OCI-LY7 (cell line): ENCODE measurements around the gene TM9SF3. TPM values are rescaled to one million over a fixed set of nuclear protein-coding genes. Genes with fewer than 3 reads are reported as not detected.

ENCODE experiments used
- BruUV-seq: library from RNA; stranded (reverse); fragments of 400-500 nt; replicated peaks from 2 replicates; lab custom pipeline; 2021; lab: Mats Ljungman, UMichigan
- CTCF ChIA-PET: fragments of 300-600 bp; sonication (Branson Sonifier 250); formaldehyde crosslinking; loops from one replicate; lab custom pipeline; 2022; ENCODE audit warnings: antibody characterized with exemption; ENCODE audit not compliant: unreplicated experiment; lab: Charles Lee
- POLR2A ChIA-PET: fragments of 300-600 bp; sonication (Branson Sonifier 250); formaldehyde crosslinking; loops from one replicate; lab custom pipeline; 2022; ENCODE audit warnings: antibody characterized with exemption; lab: Charles Lee
- DNase-seq: peaks from one replicate; pipeline ENCODE4 v3.0.0-alpha.2; 2015; ENCODE audit warnings: low spot score
- H2AFZ ChIP-seq: fragments of 200-600 bp; sonication (generic), shearing (Covaris generic); 2 replicates; pipeline ENCODE4 v1.6.1; 2014; ENCODE audit warnings: mild to moderate bottlenecking, antibody characterized with exemption, low read length, moderate library complexity
- H3K27ac ChIP-seq: fragments of 200-600 bp; sonication (generic); 2 replicates; pipeline ENCODE4 v1.5.1; 2014; ENCODE audit warnings: mixed run types, low read depth, mild to moderate bottlenecking, moderate library complexity, low read length, inconsistent platforms; ENCODE audit not compliant: poor library complexity, severe bottlenecking
- H3K36me3 ChIP-seq: fragments of 200-600 bp; sonication (generic); 2 replicates; pipeline ENCODE4 v1.6.1; 2014; ENCODE audit warnings: mild to moderate bottlenecking, antibody characterized with exemption, low read length, moderate library complexity, mixed read lengths; ENCODE audit not compliant: insufficient read depth
- H3K4me1 ChIP-seq: fragments of 200-600 bp; sonication (generic); 2 replicates; pipeline ENCODE4 v1.5.1; 2014; ENCODE audit warnings: mild to moderate bottlenecking, low read length; ENCODE audit not compliant: insufficient read depth, poor library complexity, severe bottlenecking
- H3K4me2 ChIP-seq: fragments of 200-600 bp; sonication (generic); 2 replicates; pipeline ENCODE4 v1.6.1; 2014; ENCODE audit warnings: mild to moderate bottlenecking, low read length
- H3K4me3 ChIP-seq: fragments of 200-600 bp; sonication (generic); 2 replicates; pipeline ENCODE4 v1.5.1; 2014; ENCODE audit warnings: mild to moderate bottlenecking, low read depth, low read length; ENCODE audit not compliant: poor library complexity, severe bottlenecking
- H3K79me2 ChIP-seq: fragments of 200-600 bp; sonication (generic); 2 replicates; pipeline ENCODE4 v1.6.1; 2016; ENCODE audit warnings: low read depth, mild to moderate bottlenecking, low read length, moderate library complexity, mixed read lengths; ENCODE audit not compliant: insufficient read depth
- H3K9me2 ChIP-seq: fragments of 200-600 bp; sonication (generic); 2 replicates; pipeline ENCODE4 v1.6.1; 2016; ENCODE audit warnings: mild to moderate bottlenecking, low read length, mixed read lengths; ENCODE audit not compliant: insufficient read depth
- H3K9me3 ChIP-seq: fragments of 200-600 bp; sonication (generic); 2 replicates; pipeline ENCODE4 v1.6.1; 2014; ENCODE audit warnings: mild to moderate bottlenecking, mixed run types, low read length, mixed read lengths
- H4K20me1 ChIP-seq: fragments of 200-600 bp; sonication (generic); 2 replicates; pipeline ENCODE4 v1.6.1; 2014; ENCODE audit warnings: mild to moderate bottlenecking, antibody characterized with exemption, low read length, moderate library complexity, mixed read lengths; ENCODE audit not compliant: insufficient read depth
- EZH2phosphoT487 ChIP-seq: fragments of 200-600 bp; sonication (generic); IDR thresholded peaks from 2 replicates; pipeline ENCODE4 v1.6.1; 2018; ENCODE audit warnings: low read depth, borderline replicate concordance, mild to moderate bottlenecking, mixed run types, antibody characterized with exemption, low read length, moderate library complexity, mixed read lengths
- intact Hi-C: fragments of 100-400 bp; cut with micrococcal nuclease; formaldehyde crosslinking; loops from one replicate; pipeline ENCODE4 v1.10.0; 2022; ENCODE audit not compliant: unreplicated experiment
- total RNA-seq, 2 experiments: library from RNA; depleted of rRNA in 1 of 2; stranded (reverse); fragments of >200 nt in 1 of 2; shearing (Covaris generic) in 1 of 2; gene quantifications; 2 replicates each; pipeline ENCODE4 v1.2.3, GENCODE V29; 2014 to 2022
- TF ChIP-seq, protein P1 (sequence below): fragments of 200-600 bp; sonication (generic); conservative IDR thresholded peaks from 2 replicates; pipeline ENCODE4 v1.5.1; 2014; ENCODE audit warnings: mild to moderate bottlenecking, antibody characterized with exemption, low read length, moderate library complexity, mixed read lengths

Gene TM9SF3
- total RNA-seq, 2 experiments from 2014 or later = 23.0 to 88.8 TPM

DNA sequence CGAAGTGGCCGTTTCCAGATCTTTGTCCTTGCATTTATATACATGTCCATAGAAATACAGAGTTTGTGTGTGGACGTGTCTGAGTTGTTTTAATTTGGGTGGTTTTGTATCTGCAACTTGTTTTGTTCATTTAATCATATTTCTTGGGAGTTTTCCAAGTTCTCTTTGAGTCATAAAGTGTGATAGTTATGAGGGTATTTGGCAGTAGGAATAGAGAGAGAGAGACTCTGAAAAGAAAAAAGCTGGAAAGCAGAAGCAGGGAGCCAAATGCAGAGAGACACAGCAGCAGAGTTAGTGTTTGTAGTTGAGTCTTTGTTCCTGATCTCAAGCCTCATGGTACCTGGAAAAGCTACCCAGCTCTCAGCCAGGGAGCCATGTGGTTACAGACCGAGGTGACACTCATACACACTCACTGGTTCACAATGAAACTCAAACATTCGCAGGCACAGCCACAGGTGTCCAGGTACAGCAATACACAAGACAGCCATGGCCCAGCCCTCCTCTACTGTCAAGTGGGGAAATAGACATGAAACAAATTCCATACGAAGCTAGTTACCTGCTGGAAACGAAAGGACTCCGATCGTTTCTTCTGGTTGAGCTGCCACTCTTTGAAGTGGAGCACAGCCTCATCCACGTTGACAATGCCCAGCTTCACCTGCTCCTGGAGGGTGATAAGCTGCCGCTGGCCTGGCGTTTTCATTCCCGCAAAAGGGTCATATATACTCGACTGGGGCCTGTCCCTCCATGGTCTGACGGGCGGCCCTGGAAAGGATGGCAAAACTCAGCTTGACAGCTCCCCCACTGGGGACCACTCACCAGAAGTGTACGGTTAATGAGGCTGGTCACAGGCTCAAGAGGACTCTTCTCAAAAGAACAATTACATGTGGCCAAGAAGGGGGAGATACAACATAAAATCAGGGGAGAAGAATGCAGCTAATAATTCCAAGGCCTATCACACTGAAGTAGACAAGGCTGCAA, 33.3 kb upstream of the TM9SF3 start:
- Histone ChIP-seq H3K4me2 (no peak overlapping the region), H3K36me3 (peaks cover 100% of the 10 kb centered on the region), H3K9me3 (no peaks in the 10 kb centered on the region), H3K27ac (no peak overlapping the region), H3K9me2 (no peaks in the 10 kb centered on the region), H3K79me2 (no peaks in the 10 kb centered on the region), H3K4me1 (no peaks in the 10 kb centered on the region), H4K20me1 (no peaks in the 10 kb centered on the region), H2AFZ (no peak overlapping the region), H3K4me3 (no peak overlapping the region)
- ChIA-PET CTCF (no interaction called here), POLR2A (interaction anchor here (0.5 to 1.0 kb wide), 3 partner anchors 52 to 683 kb away, joined by 3 to 5 read pairs (median 4); no protein-coding TSS in a partner anchor)
- BruUV-seq = no TSS peak
- no peak for TF ChIP-seq EZH2phosphoT487
- TF ChIP-seq, protein P1, sequence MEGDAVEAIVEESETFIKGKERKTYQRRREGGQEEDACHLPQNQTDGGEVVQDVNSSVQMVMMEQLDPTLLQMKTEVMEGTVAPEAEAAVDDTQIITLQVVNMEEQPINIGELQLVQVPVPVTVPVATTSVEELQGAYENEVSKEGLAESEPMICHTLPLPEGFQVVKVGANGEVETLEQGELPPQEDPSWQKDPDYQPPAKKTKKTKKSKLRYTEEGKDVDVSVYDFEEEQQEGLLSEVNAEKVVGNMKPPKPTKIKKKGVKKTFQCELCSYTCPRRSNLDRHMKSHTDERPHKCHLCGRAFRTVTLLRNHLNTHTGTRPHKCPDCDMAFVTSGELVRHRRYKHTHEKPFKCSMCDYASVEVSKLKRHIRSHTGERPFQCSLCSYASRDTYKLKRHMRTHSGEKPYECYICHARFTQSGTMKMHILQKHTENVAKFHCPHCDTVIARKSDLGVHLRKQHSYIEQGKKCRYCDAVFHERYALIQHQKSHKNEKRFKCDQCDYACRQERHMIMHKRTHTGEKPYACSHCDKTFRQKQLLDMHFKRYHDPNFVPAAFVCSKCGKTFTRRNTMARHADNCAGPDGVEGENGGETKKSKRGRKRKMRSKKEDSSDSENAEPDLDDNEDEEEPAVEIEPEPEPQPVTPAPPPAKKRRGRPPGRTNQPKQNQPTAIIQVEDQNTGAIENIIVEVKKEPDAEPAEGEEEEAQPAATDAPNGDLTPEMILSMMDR = no peak
- intact Hi-C loops = no loop called here
- no peak for DNase-seq

DNA sequence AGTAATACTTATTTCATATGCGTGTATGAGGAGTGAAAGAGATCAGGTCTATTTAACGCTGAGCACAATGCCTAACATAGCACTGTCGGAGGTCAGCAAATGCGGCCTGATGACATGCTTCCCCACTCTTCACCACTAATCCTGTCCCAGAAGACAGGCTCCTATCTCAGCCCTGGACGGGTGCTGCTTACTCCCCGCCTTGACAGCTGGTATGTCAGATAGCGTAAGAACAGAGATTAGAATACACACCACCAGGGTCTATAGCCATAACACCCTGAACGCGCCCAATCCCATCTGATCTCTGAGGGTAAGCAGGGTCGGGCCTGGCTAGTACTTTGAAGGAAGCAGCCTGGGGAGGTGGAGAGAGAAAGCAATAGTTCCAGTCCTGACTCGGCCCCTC, 32.3 kb upstream of the TM9SF3 start:
- CTCF ChIA-PET = no interaction called here

More for the DNA sequence above, 32.3 kb upstream of the TM9SF3 start:
- Histone ChIP-seq H3K4me3 (no peak overlapping the region), H3K36me3 (peaks cover 100% of the 10 kb centered on the region), H3K79me2 (no peaks in the 10 kb centered on the region), H2AFZ (no peak overlapping the region), H3K4me1 (no peaks in the 10 kb centered on the region), H3K4me2 (no peak overlapping the region), H3K9me3 (no peaks in the 10 kb centered on the region), H3K27ac (no peak overlapping the region), H3K9me2 (no peaks in the 10 kb centered on the region), H4K20me1 (no peaks in the 10 kb centered on the region)
- DNase-seq = no peak
- TF ChIP-seq EZH2phosphoT487 = no peak
- TF ChIP-seq, protein P1 = no peak
- POLR2A ChIA-PET = no interaction called here
- no TSS peak for BruUV-seq
- intact Hi-C loops = no loop called here
